H9 (cell line): ENCODE data around the gene NACC1. TPM values are rescaled to one million over a fixed set of nuclear protein-coding genes. Genes with fewer than 3 reads are reported as not detected.

Experiments
- DNase-seq: peaks from one replicate; pipeline ENCODE4 v3.0.0-alpha.2; 2017
- H2AFZ ChIP-seq: one replicate; pipeline ENCODE4 v1.6.1; 2013; ENCODE audit warnings: mild to moderate bottlenecking, low read length, control low read depth, moderate library complexity
- H2AK5ac ChIP-seq: 2 replicates; pipeline ENCODE4 v1.6.1; 2013; ENCODE audit warnings: low read length, control low read depth, mixed read lengths; ENCODE audit not compliant: insufficient read length
- H2BK120ac ChIP-seq: one replicate; pipeline ENCODE4 v1.6.1; 2013; ENCODE audit warnings: low read depth, mild to moderate bottlenecking, low read length, control low read depth, inconsistent platforms; ENCODE audit not compliant: poor library complexity, severe bottlenecking
- H2BK12ac ChIP-seq: 2 replicates; pipeline ENCODE4 v1.6.1; 2013; ENCODE audit warnings: low read length, control low read depth, mixed read lengths, low read depth; ENCODE audit not compliant: insufficient read length
- H2BK15ac ChIP-seq: 2 replicates; pipeline ENCODE4 v1.6.1; 2013; ENCODE audit warnings: low read depth, low read length, control low read depth
- H2BK20ac ChIP-seq: one replicate; pipeline ENCODE4 v1.6.1; 2013; ENCODE audit warnings: low read depth, mild to moderate bottlenecking, low read length, control low read depth, inconsistent platforms; ENCODE audit not compliant: poor library complexity, severe bottlenecking
- H2BK5ac ChIP-seq: 2 replicates; pipeline ENCODE4 v1.6.1; 2013; ENCODE audit warnings: low read length, control low read depth, mixed read lengths; ENCODE audit not compliant: insufficient read length
- H3K14ac ChIP-seq: 2 replicates; pipeline ENCODE4 v1.6.1; 2013; ENCODE audit warnings: low read length, control low read depth; ENCODE audit not compliant: insufficient read depth
- H3K18ac ChIP-seq: 2 replicates; pipeline ENCODE4 v1.6.1; 2013; ENCODE audit warnings: low read depth, mild to moderate bottlenecking, mixed read lengths, low read length, control low read depth; ENCODE audit not compliant: insufficient read length
- H3K23ac ChIP-seq: 2 replicates; pipeline ENCODE4 v1.6.1; 2013; ENCODE audit warnings: low read length, control low read depth, mixed read lengths, low read depth; ENCODE audit not compliant: insufficient read length
- H3K23me2 ChIP-seq: 2 replicates; pipeline ENCODE4 v1.6.1; 2013; ENCODE audit warnings: low read depth, mild to moderate bottlenecking, mixed read lengths, low read length, control low read depth; ENCODE audit not compliant: insufficient read length, poor library complexity, severe bottlenecking
- H3K27ac ChIP-seq: 2 replicates; pipeline ENCODE4 v1.5.1; 2013; ENCODE audit warnings: low read length, control low read depth, mixed read lengths, low read depth; ENCODE audit not compliant: insufficient read length
- H3K27me3 ChIP-seq: 2 replicates; pipeline ENCODE4 v1.6.1; 2013; ENCODE audit warnings: low read length, control low read depth, inconsistent platforms; ENCODE audit not compliant: insufficient read depth
- H3K4ac ChIP-seq: 2 replicates; pipeline ENCODE4 v1.6.1; 2013; ENCODE audit warnings: low read depth, mild to moderate bottlenecking, control low read depth, inconsistent platforms, low read length, moderate library complexity
- H3K4me1 ChIP-seq: 2 replicates; pipeline ENCODE4 v1.6.1; 2013; ENCODE audit warnings: low read length, control low read depth, inconsistent platforms; ENCODE audit not compliant: insufficient read depth
- H3K4me2 ChIP-seq: 2 replicates; pipeline ENCODE4 v1.6.1; 2013; ENCODE audit warnings: low read length, control low read depth, mixed read lengths; ENCODE audit not compliant: insufficient read length, insufficient read depth
- H3K56ac ChIP-seq: 2 replicates; pipeline ENCODE4 v1.6.1; 2013; ENCODE audit warnings: low read depth, mild to moderate bottlenecking, mixed read lengths, low read length, control low read depth; ENCODE audit not compliant: insufficient read length
- H3K79me1 ChIP-seq: 2 replicates; pipeline ENCODE4 v1.6.1; 2013; ENCODE audit warnings: low read depth, mild to moderate bottlenecking, moderate library complexity, low read length, control low read depth, inconsistent platforms; ENCODE audit not compliant: insufficient read depth, poor library complexity, severe bottlenecking
- H3K79me2 ChIP-seq: 2 replicates; pipeline ENCODE4 v1.6.1; 2013; ENCODE audit warnings: low read length, control low read depth, inconsistent platforms; ENCODE audit not compliant: insufficient read depth
- H3K9ac ChIP-seq: 2 replicates; pipeline ENCODE4 v1.6.1; 2013; ENCODE audit warnings: low read length, control low read depth, mixed read lengths; ENCODE audit not compliant: insufficient read length; ENCODE audit errors: extremely low read depth
- H3K9me3 ChIP-seq: one replicate; pipeline ENCODE4 v1.6.1; 2013; ENCODE audit warnings: low read depth, low read length, inconsistent platforms; ENCODE audit not compliant: control insufficient read depth
- H3T11ph ChIP-seq: one replicate; pipeline ENCODE4 v1.6.1; 2013; ENCODE audit warnings: mild to moderate bottlenecking, low read length, control low read depth, inconsistent platforms
- H4K20me1 ChIP-seq: one replicate; pipeline ENCODE4 v1.6.1; 2013; ENCODE audit not compliant: control insufficient read depth, insufficient read length, insufficient read depth
- H4K5ac ChIP-seq: 2 replicates; pipeline ENCODE4 v1.6.1; 2013; ENCODE audit warnings: low read depth, mild to moderate bottlenecking, mixed read lengths, low read length, control low read depth; ENCODE audit not compliant: insufficient read length
- H4K8ac ChIP-seq: replicated peaks from 2 replicates; pipeline ENCODE4 v1.6.1; 2013; ENCODE audit warnings: low read length, control low read depth, mixed read lengths, low read depth; ENCODE audit not compliant: insufficient read length
- H4K91ac ChIP-seq: 2 replicates; pipeline ENCODE4 v1.6.1; 2013; ENCODE audit warnings: low read depth, mild to moderate bottlenecking, moderate library complexity, mixed read lengths, low read length, control low read depth; ENCODE audit not compliant: insufficient read length
- H3K27ac Mint-ChIP-seq, 3 experiments: 2 replicates in 2 of 3; 3 replicates in 1 of 3; pipeline ENCODE4 v1.8.0; 2020 to 2021; ENCODE audit warnings: mixed read lengths in 3 of 3, mild to moderate bottlenecking in 1 of 3, moderate library complexity in 1 of 3
- H3K27me3 Mint-ChIP-seq: 2 replicates; pipeline ENCODE4 v1.8.0; 2021; ENCODE audit warnings: low read depth, mild to moderate bottlenecking, moderate library complexity, mixed read lengths
- H3K36me3 Mint-ChIP-seq, 3 experiments: 2 replicates in 2 of 3; 3 replicates in 1 of 3; pipeline ENCODE4 v1.8.0; 2020 to 2021; ENCODE audit warnings: low read depth in 3 of 3, mixed read lengths in 3 of 3; ENCODE audit not compliant: insufficient read depth in 1 of 3
- H3K4me1 Mint-ChIP-seq, 2 experiments: 2 replicates each; pipeline ENCODE4 v1.8.0; 2020; ENCODE audit warnings: mixed read lengths in 2 of 2
- H3K4me3 Mint-ChIP-seq, 2 experiments: 2 replicates in 1 of 2; 3 replicates in 1 of 2; pipeline ENCODE4 v1.8.0; 2020 to 2021; ENCODE audit warnings: mild to moderate bottlenecking in 2 of 2, mixed read lengths in 2 of 2, moderate library complexity in 1 of 2
- H3K9me3 Mint-ChIP-seq, 2 experiments: 2 replicates in 1 of 2; 3 replicates in 1 of 2; pipeline ENCODE4 v1.8.0; 2020; ENCODE audit warnings: mild to moderate bottlenecking in 2 of 2, mixed read lengths in 2 of 2, moderate library complexity in 1 of 2
- WGBS: extraction: QIAGEN DNeasy Blood & Tissue Kit; methylation state at CpG from one replicate; pipeline ENCODE4 v1.1.7; 2013; ENCODE audit warnings: missing lambda C conversion rate, low lambda C conversion rate, mixed read lengths; ENCODE audit not compliant: insufficient read length; ENCODE audit errors: extremely low coverage; 5-methylcytosine and 5-hydroxymethylcytosine counted together
- total RNA-seq: library from RNA; stranded (reverse); gene quantifications from 2 replicates; pipeline ENCODE4 v1.2.1, GENCODE V29; 2021
- TF ChIP-seq, protein P1 (sequence below): fragments of 200-600 bp; sonication (generic); conservative IDR thresholded peaks from 3 replicates; pipeline ENCODE4 v1.8.0; 2021; ENCODE audit warnings: antibody characterized with exemption, mild to moderate bottlenecking

NACC1 gene
- total RNA-seq, 1 experiment from 2014 or later = 198 TPM

DNA sequence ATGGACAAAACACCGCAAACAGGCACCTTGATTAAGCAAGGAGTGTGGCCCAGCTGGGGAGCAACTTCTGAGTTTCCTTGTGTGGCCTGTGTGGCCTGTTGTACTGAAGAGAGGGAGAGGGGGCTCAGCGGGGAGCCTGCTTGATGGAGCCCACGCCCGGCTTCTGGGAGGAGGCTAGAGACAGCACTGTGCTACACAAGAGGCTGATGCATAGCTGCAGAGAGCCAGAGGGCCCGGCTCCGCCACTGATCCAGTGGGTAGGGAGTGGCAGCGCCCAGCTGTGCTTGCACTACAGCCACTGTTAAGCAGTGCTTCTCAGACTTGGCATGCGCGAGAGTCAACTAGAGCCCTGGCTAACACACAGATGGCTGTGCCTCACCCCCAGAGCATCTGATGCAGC, 34.4 kb upstream of the NACC1 start:
- no peak overlapping the region for H3K4me3 Mint-ChIP-seq
- no peak overlapping the region for H2BK120ac ChIP-seq

More for the DNA sequence above, 34.4 kb upstream of the NACC1 start:
- TF ChIP-seq, protein P1, sequence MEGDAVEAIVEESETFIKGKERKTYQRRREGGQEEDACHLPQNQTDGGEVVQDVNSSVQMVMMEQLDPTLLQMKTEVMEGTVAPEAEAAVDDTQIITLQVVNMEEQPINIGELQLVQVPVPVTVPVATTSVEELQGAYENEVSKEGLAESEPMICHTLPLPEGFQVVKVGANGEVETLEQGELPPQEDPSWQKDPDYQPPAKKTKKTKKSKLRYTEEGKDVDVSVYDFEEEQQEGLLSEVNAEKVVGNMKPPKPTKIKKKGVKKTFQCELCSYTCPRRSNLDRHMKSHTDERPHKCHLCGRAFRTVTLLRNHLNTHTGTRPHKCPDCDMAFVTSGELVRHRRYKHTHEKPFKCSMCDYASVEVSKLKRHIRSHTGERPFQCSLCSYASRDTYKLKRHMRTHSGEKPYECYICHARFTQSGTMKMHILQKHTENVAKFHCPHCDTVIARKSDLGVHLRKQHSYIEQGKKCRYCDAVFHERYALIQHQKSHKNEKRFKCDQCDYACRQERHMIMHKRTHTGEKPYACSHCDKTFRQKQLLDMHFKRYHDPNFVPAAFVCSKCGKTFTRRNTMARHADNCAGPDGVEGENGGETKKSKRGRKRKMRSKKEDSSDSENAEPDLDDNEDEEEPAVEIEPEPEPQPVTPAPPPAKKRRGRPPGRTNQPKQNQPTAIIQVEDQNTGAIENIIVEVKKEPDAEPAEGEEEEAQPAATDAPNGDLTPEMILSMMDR = no peak
- Mint-ChIP-seq H3K27ac (no peak overlapping the region), H3K4me1 (peaks cover 14 to 43% of the 10 kb centered on the region in 2 experiments), H3K27me3 (peaks cover 56% of the 10 kb centered on the region), H3K9me3 (no peaks in the 10 kb centered on the region), H3K36me3 (no peaks in the 10 kb centered on the region)
- Histone ChIP-seq H3K79me1 (no peaks in the 10 kb centered on the region), H4K5ac (no peak overlapping the region), H3K4me2 (no peak overlapping the region), H4K8ac (no peak overlapping the region), H3K23me2 (peaks cover 2% of the 10 kb centered on the region), H4K20me1 (no peaks in the 10 kb centered on the region), H2AFZ (no peak overlapping the region), H3T11ph (no peak overlapping the region), H3K27ac (no peak overlapping the region), H3K56ac (no peak overlapping the region), H2BK20ac (no peak overlapping the region), H3K79me2 (no peaks in the 10 kb centered on the region), H3K23ac (no peak overlapping the region), H3K18ac (no peak overlapping the region), H2AK5ac (no peak overlapping the region), H2BK12ac (no peak overlapping the region), H3K4ac (no peak overlapping the region), H3K4me1 (peaks cover 5% of the 10 kb centered on the region; the same call in 1 of the 2 replicates), H3K9ac (no peak overlapping the region), H3K9me3 (no peaks in the 10 kb centered on the region), H4K91ac (no peak overlapping the region), H3K14ac (no peak overlapping the region), H2BK15ac (no peak overlapping the region), H3K27me3 (no peaks in the 10 kb centered on the region; the same call in 1 of the 2 replicates), H2BK5ac (no peak overlapping the region)
- WGBS = no CpG with 5 or more reads among the region's 9 CpGs
- no peak for DNase-seq
